Common myeloid progenitor, CD34-positive (primary cell): ENCODE data around the gene C4BPA.

Source experiments
- CTCF ChIA-PET: fragments of 350-600 bp; sonication (Branson Sonifier 250); formaldehyde crosslinking; loops from one replicate; lab custom pipeline; 2021; ENCODE audit warnings: antibody characterized with exemption; lab: Charles Lee
- POLR2A ChIA-PET: fragments of 350-600 bp; sonication (Branson Sonifier 250); formaldehyde crosslinking; loops from one replicate; lab custom pipeline; 2021; ENCODE audit warnings: antibody characterized with exemption; lab: Charles Lee
- DNase-seq, 3 donors: peaks; one replicate each; pipeline versions ENCODE4 v3.0.0 to v3.0.0-alpha.2; 2013
- H3K27ac ChIP-seq, 2 experiments: 1 replicate in 1 of 2; 2 replicates in 1 of 2; pipeline ENCODE4 v1.7.0; 2013; ENCODE audit warnings: inconsistent platforms in 2 of 2, low read length in 2 of 2, mild to moderate bottlenecking in 2 of 2, low read depth in 1 of 2, moderate library complexity in 1 of 2; ENCODE audit not compliant: severe bottlenecking in 2 of 2, insufficient read depth in 1 of 2, poor library complexity in 1 of 2
- H3K27me3 ChIP-seq, 5 experiments: replicated peaks in 2 of 5; 1 replicate in 3 of 5; 2 replicates in 2 of 5; pipeline versions ENCODE4 v1.6.1 to v1.7.0; 2013; ENCODE audit warnings: low read length in 4 of 5, mild to moderate bottlenecking in 2 of 5, moderate library complexity in 2 of 5, inconsistent platforms in 1 of 5; ENCODE audit not compliant: insufficient read depth in 5 of 5, control insufficient read depth in 4 of 5
- H3K36me3 ChIP-seq, 4 experiments: 1 replicate in 2 of 4; 2 replicates in 2 of 4; pipeline versions ENCODE4 v1.6.1 to v1.7.0; 2013; ENCODE audit warnings: low read length in 3 of 4, control low read depth in 1 of 4, mild to moderate bottlenecking in 1 of 4; ENCODE audit not compliant: control insufficient read depth in 4 of 4, insufficient read depth in 4 of 4
- H3K4me1 ChIP-seq, 4 experiments: 1 replicate in 3 of 4; 2 replicates in 1 of 4; pipeline versions ENCODE4 v1.6.1 to v1.7.1; 2013; ENCODE audit warnings: low read length in 3 of 4, mild to moderate bottlenecking in 3 of 4, control low read depth in 1 of 4, inconsistent platforms in 1 of 4, moderate library complexity in 1 of 4; ENCODE audit not compliant: control insufficient read depth in 4 of 4, insufficient read depth in 4 of 4; ENCODE audit errors: control extremely low read depth in 1 of 4
- H3K4me3 ChIP-seq, 7 experiments: 1 replicate in 4 of 7; 2 replicates in 3 of 7; pipeline versions ENCODE4 v1.5.1 to v1.7.0; 2013; ENCODE audit warnings: mild to moderate bottlenecking in 7 of 7, low read length in 6 of 7, moderate library complexity in 6 of 7, inconsistent platforms in 2 of 7, low read depth in 2 of 7, control low read depth in 1 of 7; ENCODE audit not compliant: insufficient read depth in 4 of 7, control insufficient read depth in 1 of 7; ENCODE audit errors: extremely low read depth in 1 of 7
- H3K9me3 ChIP-seq, 5 experiments: 1 replicate in 4 of 5; 2 replicates in 1 of 5; pipeline versions ENCODE4 v1.6.1 to v1.7.1; 2013; ENCODE audit warnings: low read length in 4 of 5, mild to moderate bottlenecking in 2 of 5, inconsistent platforms in 1 of 5, low read depth in 1 of 5, moderate library complexity in 1 of 5; ENCODE audit not compliant: control insufficient read depth in 4 of 5, insufficient read depth in 2 of 5; ENCODE audit errors: control extremely low read depth in 1 of 5
- WGBS: methylation state at CpG from one replicate; pipeline ENCODE4 v1.1.5; 2013; ENCODE audit not compliant: insufficient coverage; 5-methylcytosine and 5-hydroxymethylcytosine counted together

C4BPA gene

DNA sequence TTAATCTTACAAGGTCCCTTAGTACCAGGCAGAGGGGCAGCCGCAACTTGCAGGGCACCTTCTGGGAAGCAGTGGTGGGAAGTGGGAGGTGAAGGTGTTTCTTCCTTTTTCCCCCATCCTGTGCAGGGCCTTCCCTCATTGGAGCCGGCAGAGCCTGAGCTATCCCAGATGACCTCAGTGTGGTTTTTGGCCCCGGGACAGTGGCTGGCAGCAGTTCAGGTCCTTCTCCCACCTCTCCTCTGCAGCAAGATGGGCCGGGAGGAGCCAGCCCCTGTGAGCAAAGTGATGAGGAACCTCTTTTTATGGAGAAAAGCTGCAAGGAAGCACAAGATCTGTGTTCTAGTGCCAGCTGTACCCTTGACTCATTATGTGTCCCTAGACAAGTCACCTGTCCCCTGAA lies 44.2 kb upstream of the C4BPA start:
- Histone ChIP-seq H3K9me3 (no peaks in the 10 kb centered on the region), H3K27ac (no peak overlapping the region), H3K36me3 (peaks cover 2 to 28% (median 4%) of the 10 kb centered on the region in 4 experiments), H3K4me3 (no peak overlapping the region), H3K27me3 (no peaks in the 10 kb centered on the region), H3K4me1 (peaks cover 17 to 33% (median 22%) of the 10 kb centered on the region in 4 experiments)
- WGBS, result 65% methylated on average over 2 of the region's 4 CpGs
- CTCF ChIA-PET, result interaction anchor here (1.0 to 3.1 kb wide), 7 partner anchors 10 to 22 kb away, joined by 3 to 20 read pairs (median 3); no protein-coding TSS in a partner anchor
- POLR2A ChIA-PET, result interaction anchor here (0.6 kb wide), 1 partner anchor 42 kb away, joined by 5 read pairs; no protein-coding TSS in a partner anchor
- DNase-seq, result no peak

DNA sequence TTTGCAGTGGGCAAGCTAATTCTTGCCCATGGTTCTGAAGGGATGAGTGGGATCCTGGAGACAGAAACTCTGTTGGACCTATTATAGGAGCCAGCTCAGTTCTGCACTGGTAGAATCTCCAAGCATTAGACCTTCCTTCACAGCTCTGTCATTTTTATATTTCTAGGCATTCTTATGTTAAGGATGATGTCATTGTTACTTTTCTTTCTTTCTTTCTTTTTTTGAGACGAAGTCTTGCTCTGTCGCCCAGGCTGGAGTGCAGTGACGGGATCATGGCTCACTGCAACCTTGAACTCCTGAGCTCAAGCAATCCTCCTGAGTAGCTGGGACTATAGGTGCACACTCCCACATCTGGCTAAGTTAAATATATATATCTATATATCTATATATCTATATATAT lies 43.4 kb upstream of the C4BPA start:
- H3K27ac ChIP-seq, result no peak overlapping the region
- no CpG with 5 or more reads among the region's 3 CpGs for WGBS
- H3K27me3 ChIP-seq, result no peaks in the 10 kb centered on the region
- peaks cover 15 to 31% (median 19%) of the 10 kb centered on the region in 4 experiments for H3K4me1 ChIP-seq
- H3K9me3 ChIP-seq, result no peaks in the 10 kb centered on the region
- no peak overlapping the region for H3K4me3 ChIP-seq
- POLR2A ChIA-PET, result no interaction called here
- CTCF ChIA-PET, result interaction anchor here (0.9 to 3.1 kb wide), 7 partner anchors 9 to 344 kb away, joined by 3 to 20 read pairs (median 3); no protein-coding TSS in a partner anchor
- DNase-seq, result no peak
- H3K36me3 ChIP-seq, result peaks cover 3 to 34% (median 5%) of the 10 kb centered on the region in 4 experiments

DNA sequence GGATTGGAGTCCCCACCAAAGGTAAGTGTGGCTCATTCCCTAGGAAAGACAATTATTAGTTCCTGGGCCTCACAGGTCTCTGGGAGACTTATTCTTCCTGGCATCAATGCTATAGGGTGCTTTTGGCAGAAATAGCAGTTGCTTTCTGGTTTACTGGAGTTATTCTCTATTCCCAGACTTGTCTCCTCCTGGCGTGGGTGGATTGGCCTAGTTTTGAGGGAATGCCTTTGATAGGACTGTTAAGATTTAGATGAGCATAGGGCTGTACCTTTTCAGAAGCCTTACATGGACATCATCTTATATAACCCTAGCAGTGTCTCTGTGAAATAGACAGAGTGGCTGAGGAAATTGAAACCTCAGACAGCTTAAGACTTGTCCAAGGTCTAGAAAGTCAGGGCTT lies 42.0 kb upstream of the C4BPA start:
- WGBS, result no CpG with 5 or more reads among the region's 1 CpG
- ChIA-PET POLR2A (no interaction called here), CTCF (interaction anchor here (1.0 to 2.0 kb wide), 3 partner anchors 9 to 12 kb away, joined by 3 to 8 read pairs (median 3); partner anchors contain the start of gene PFKFB2)

DNA sequence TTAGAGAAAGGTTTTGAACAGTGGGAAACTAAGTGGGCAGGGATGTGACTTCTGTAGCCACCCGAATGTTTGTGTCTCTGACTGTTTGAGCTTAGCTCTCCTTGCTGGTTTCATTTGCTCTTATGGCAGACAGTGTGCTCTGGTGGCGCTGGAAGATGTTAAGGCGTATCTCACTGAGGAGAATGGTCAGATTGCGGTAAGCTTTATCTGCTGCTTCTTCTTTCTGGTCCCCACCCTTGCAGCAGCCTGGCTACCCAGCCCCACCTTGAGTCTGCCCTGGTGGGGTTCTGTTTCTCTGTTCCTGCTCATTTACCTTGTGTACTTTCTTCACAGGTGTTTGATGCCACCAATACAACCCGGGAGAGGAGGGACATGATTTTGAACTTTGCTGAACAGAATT lies 41.0 kb upstream of the C4BPA start:
- Histone ChIP-seq H3K4me3 (no peak overlapping the region), H3K36me3 (peaks cover 3 to 39% (median 6%) of the 10 kb centered on the region in 4 experiments), H3K27me3 (no peaks in the 10 kb centered on the region), H3K9me3 (no peaks in the 10 kb centered on the region), H3K4me1 (peaks cover 11 to 35% (median 21%) of the 10 kb centered on the region in 4 experiments), H3K27ac (no peak overlapping the region)
- ChIA-PET POLR2A (no interaction called here), CTCF (no interaction called here)
- no peak for DNase-seq
- 98% methylated on average over 5 of the region's 5 CpGs for WGBS

More for the DNA sequence above, 42.0 kb upstream of the C4BPA start:
- peaks cover 3 to 39% (median 5%) of the 10 kb centered on the region in 4 experiments for H3K36me3 ChIP-seq
- no peaks in the 10 kb centered on the region for H3K27me3 ChIP-seq
- no peak overlapping the region for H3K4me3 ChIP-seq
- no peaks in the 10 kb centered on the region for H3K9me3 ChIP-seq
- peaks cover 15 to 32% (median 19%) of the 10 kb centered on the region in 4 experiments for H3K4me1 ChIP-seq
- no peak for DNase-seq
- H3K27ac ChIP-seq, result no peak overlapping the region

DNA sequence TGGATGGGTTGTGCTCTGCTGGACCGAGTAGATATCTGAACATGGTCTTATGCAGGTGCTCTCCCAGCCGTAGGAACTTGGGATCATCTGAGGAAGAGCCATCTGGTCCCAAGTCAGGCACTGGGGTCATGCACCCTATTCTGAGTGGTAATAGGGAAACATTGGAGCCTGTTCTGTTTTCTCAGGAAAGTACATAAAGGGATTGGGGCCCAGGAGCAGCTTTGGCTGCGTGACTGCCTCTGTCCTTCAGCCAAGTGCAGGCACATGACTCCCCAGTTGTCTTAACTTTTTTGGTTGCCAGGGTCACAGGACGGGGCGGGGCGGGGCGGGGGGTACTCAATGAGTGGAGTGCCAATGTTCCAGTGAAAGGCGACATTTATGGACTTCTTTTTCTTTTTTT lies 39.5 kb upstream of the C4BPA start:
- H3K9me3 ChIP-seq, result no peaks in the 10 kb centered on the region
- H3K27ac ChIP-seq, result no peak overlapping the region
- peaks cover 3 to 40% (median 6%) of the 10 kb centered on the region in 4 experiments for H3K36me3 ChIP-seq
- H3K4me3 ChIP-seq, result no peak overlapping the region
- no peak for DNase-seq
- 100% methylated on average over 7 of the region's 8 CpGs for WGBS
- no peaks in the 10 kb centered on the region for H3K27me3 ChIP-seq
- POLR2A ChIA-PET, result no interaction called here
- peaks cover 3 to 25% (median 14%) of the 10 kb centered on the region in 4 experiments for H3K4me1 ChIP-seq
- CTCF ChIA-PET, result no interaction called here

DNA sequence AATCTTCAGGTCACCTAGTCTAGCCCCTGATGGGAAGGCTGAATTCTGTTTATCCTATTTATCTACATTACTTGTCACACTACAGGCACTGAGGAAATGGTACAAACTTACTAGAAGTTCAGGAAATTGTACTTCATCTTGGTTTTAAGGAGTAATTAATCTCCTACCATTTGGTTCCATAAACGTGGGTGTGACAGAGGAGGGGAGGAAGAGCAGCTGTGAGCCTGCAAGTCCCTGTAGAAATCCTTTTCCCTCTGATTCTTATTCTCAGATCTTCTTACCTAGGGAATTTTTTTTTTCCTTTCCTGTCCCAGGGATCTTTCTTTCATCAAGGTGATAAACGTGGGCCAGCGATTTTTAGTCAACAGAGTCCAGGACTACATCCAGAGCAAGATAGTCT lies 36.8 kb upstream of the C4BPA start:
- no peak for DNase-seq
- WGBS, result 13% methylated on average over 1 of the region's 3 CpGs
- ChIA-PET POLR2A (no interaction called here), CTCF (interaction anchor here (0.6 to 1.7 kb wide), 4 partner anchors 9 to 53 kb away, joined by 3 to 8 read pairs (median 5); no protein-coding TSS in a partner anchor)
- H3K36me3 ChIP-seq, result peaks cover 3 to 36% (median 4%) of the 10 kb centered on the region in 4 experiments
- no peak overlapping the region for H3K27ac ChIP-seq
- H3K27me3 ChIP-seq, result no peaks in the 10 kb centered on the region
- peaks cover 20 to 41% (median 34%) of the 10 kb centered on the region in 4 experiments for H3K4me1 ChIP-seq
- H3K4me3 ChIP-seq, result no peak overlapping the region
- H3K9me3 ChIP-seq, result no peaks in the 10 kb centered on the region

DNA sequence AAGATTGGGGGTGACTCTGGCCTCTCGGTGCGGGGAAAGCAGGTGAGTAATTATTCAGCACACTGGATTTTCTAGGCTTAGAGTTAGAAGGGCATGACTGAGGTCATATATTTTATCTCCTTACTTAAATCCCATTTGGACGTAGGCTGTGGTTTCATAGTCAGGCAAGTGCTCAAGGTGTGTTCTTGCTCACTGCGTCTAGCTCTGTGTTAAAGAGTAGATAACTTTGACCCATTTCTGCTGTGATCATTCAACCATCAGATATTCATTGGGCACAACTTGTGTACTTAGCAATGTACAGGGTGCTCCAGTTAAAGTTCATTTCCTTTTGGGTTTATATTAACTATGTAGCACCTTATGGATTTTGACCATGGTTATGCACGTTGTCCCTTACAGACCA lies 36.4 kb upstream of the C4BPA start:
- Histone ChIP-seq H3K27me3 (no peaks in the 10 kb centered on the region), H3K36me3 (peaks cover 3 to 31% (median 4%) of the 10 kb centered on the region in 4 experiments), H3K27ac (no peak overlapping the region), H3K4me3 (no peak overlapping the region), H3K9me3 (no peaks in the 10 kb centered on the region), H3K4me1 (peaks cover 20 to 46% (median 39%) of the 10 kb centered on the region in 4 experiments)
- 100% methylated on average over 3 of the region's 5 CpGs for WGBS
- CTCF ChIA-PET, result interaction anchor here (1.1 to 1.7 kb wide), 4 partner anchors 10 to 20 kb away, joined by 3 to 8 read pairs (median 4); no protein-coding TSS in a partner anchor
- POLR2A ChIA-PET, result no interaction called here
- no peak for DNase-seq
